ENCODE measurements around the gene BICDL1. TPM values are rescaled to one million over a fixed set of nuclear protein-coding genes. Genes with fewer than 3 reads are reported as not detected.

BICDL1 gene
- total RNA-seq, 4 donors from 2014 or later: 0.66 to 2.4 (median 2.2) TPM; not detected in 1

- TF ChIP-seq CTCF (IDR thresholded peaks at IDR 0.05; ENCODE audit: low read depth): no peak
These were observed 820 bp downstream of the BICDL1 start for GRCh38 chr12:119989731-119990381.

- no peak for TF ChIP-seq CTCF (IDR thresholded peaks at IDR 0.05; ENCODE audit: low read depth)
These were observed 1.4 kb downstream of the BICDL1 start for GRCh38 chr12:119990382-119990874.

- TF ChIP-seq CTCF (IDR thresholded peaks at IDR 0.05; ENCODE audit: low read depth): no peak
These were observed 3.2 kb downstream of the BICDL1 start for GRCh38 chr12:119992129-119992705.

GRCh38 chr12:119994892-119995658 is 6.0 kb downstream of the BICDL1 start:
- TF ChIP-seq CTCF (IDR thresholded peaks at IDR 0.05; ENCODE audit: low read depth): no peak

GRCh38 chr12:119996417-119996816 is 7.4 kb downstream of the BICDL1 start:
- TF ChIP-seq CTCF (IDR thresholded peaks at IDR 0.05; ENCODE audit: low read depth): no peak

- no peak for TF ChIP-seq CTCF (IDR thresholded peaks at IDR 0.05; ENCODE audit: low read depth)
These were observed 9.6 kb downstream of the BICDL1 start for GRCh38 chr12:119998471-119999245.

Data from subcutaneous adipose tissue (tissue), 4 donors.